ENCODE measurements around the gene NSD1. TPM values are rescaled to one million over a fixed set of nuclear protein-coding genes. Genes with fewer than 3 reads are reported as not detected.

Gene NSD1
- total RNA-seq, 2 experiments from 2014 or later: 96.2 to 101 TPM

DNA sequence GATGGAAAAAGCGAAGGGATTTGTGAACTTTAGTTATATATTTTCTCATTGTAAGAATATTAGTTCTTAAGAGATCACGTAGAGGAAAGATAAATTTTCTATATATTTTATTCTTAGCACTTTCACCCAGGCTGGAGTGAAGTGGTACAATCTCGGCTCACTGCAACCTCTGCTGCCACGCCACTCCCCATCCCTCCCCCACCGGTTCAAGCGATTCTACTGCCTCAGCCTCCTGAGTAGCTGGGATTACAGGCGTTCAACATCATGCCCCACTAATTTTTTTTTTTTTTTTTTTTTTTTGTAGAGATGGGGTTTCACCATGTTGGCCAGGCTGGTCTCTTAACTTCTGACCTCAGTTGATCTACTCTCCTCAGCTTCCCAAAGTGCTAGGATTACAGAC is 127.4 kb downstream of the NSD1 start:
- POLR2A ChIA-PET: no interaction called here
- peaks cover 18% of the 10 kb centered on the region for H3K36me3 Mint-ChIP-seq
- peaks cover 9% of the 10 kb centered on the region for H3K4me1 Mint-ChIP-seq

DNA sequence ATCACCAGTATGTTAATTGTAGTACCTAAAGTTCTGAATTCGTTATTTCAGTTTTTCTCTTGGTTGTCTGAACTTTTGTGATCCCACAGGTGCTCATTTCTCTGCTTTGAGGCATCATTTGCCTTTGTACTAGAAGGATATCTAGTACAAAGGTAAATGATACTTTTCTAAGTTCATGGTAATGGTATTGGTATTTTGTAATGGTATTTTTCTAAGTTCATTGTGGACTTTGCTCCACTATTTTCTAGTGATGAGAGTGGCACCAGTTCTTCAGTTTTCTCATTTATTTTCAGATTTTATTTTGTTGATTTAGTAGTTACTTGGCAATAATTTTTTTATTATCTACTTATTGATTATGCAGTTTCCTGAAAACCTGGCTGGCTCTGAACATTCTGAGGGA is 127.9 kb downstream of the NSD1 start:
- H3K4me1 Mint-ChIP-seq: peaks cover 7% of the 10 kb centered on the region
- H3K27ac Mint-ChIP-seq: no peak overlapping the region
- POLR2A ChIA-PET: no interaction called here
- no peak overlapping the region for H3K4me3 Mint-ChIP-seq
- H3K27me3 Mint-ChIP-seq: no peaks in the 10 kb centered on the region
- no peak for ATAC-seq (ENCODE audit: low read depth)
- DNase-seq: no peak
- peaks cover 19% of the 10 kb centered on the region for H3K36me3 Mint-ChIP-seq
- no peaks in the 10 kb centered on the region for H3K9me3 Mint-ChIP-seq

More for the DNA sequence above, 127.4 kb downstream of the NSD1 start:
- DNase-seq (no peak), ATAC-seq (ENCODE audit: low read depth) (no peak)
- no peaks in the 10 kb centered on the region for H3K9me3 Mint-ChIP-seq
- H3K4me3 Mint-ChIP-seq: no peak overlapping the region
- H3K27ac Mint-ChIP-seq: no peak overlapping the region
- H3K27me3 Mint-ChIP-seq: no peaks in the 10 kb centered on the region

DNA sequence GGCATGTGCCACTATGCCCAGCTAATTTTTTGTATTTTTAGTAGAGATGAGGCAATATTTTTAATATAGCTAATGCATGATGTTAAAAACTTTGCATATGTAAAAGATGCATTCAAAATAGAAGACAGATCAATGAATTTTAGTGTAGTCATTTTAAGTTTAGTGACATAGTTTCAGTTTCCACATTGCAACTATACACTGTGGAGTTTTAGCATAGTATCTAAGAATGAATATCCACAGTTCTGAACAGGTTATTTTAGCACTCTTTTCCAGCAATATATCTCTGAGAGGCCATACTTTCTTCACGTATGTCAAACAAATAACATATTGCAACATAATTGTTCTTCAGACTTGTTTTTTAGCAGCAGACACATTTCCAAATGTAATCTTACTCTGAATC is 130.6 kb downstream of the NSD1 start:
- ATAC-seq (ENCODE audit: low read depth) (no peak), DNase-seq (no peak)
- peaks cover 3% of the 10 kb centered on the region for H3K4me1 Mint-ChIP-seq
- POLR2A ChIA-PET: no interaction called here
- H3K27ac Mint-ChIP-seq: no peak overlapping the region
- no peaks in the 10 kb centered on the region for H3K27me3 Mint-ChIP-seq
- no peak overlapping the region for H3K4me3 Mint-ChIP-seq
- H3K9me3 Mint-ChIP-seq: no peaks in the 10 kb centered on the region
- peaks cover 17% of the 10 kb centered on the region for H3K36me3 Mint-ChIP-seq

DNA sequence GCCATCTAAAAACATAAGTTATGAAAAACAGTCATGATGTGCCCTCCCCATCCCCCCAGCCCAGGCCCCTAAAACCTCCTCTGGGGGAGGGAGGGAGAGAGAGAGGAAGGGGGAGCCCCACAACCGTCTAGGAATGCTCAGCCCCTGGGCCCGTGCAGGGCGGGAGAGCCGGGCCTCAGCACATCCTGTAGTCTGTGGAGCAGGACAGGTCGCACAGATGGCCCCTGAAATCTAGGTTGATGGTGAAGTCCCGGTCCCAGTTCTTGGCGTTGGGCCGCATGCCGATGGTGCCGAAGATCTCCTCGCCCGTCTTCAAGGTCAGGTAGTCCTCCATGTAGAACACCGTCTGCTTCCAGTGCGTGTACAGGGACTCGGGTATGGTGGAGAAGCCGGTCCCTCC is 131.8 kb downstream of the NSD1 start:
- no peaks in the 10 kb centered on the region for H3K27me3 Mint-ChIP-seq

DNA sequence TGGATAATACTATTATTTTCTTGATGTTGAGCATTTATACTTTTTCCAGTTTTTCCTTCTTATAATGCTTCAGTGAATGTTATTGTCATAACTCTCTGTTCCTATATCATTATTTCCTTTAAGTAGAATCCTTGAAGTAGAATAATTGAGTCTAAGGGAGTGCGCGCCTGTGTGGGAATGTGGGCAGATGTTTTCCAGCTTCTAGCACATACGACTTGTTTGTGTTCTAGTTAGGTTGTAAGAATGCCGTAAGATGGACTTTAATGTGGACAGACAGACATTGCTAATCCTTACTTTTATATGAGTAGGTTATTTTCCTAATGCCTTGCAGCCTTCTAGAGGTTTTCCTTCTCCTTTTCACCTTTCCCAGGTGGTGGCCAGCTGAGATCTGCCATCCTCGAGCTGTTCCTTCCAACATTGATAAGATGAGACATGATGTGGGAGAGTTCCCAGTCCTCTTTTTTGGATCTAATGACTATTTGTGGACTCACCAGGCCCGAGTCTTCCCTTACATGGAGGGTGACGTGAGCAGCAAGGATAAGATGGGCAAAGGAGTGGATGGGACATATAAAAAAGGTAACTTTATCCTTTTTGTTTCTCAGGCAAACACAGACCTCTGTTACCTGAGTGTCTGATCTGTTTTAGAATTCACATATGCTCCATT is 135.8 kb downstream of the NSD1 start:
- Mint-ChIP-seq H3K27me3 (no peaks in the 10 kb centered on the region), H3K4me3 (no peak overlapping the region), H3K27ac (no peak overlapping the region), H3K36me3 (peaks cover 17% of the 10 kb centered on the region), H3K9me3 (no peaks in the 10 kb centered on the region), H3K4me1 (no peaks in the 10 kb centered on the region)
- DNase-seq: no peak
- POLR2A ChIA-PET: no interaction called here
- ATAC-seq (ENCODE audit: low read depth): no peak

More for the DNA sequence above, 131.8 kb downstream of the NSD1 start:
- POLR2A ChIA-PET: no interaction called here
- Mint-ChIP-seq H3K36me3 (peaks cover 23% of the 10 kb centered on the region), H3K4me1 (no peaks in the 10 kb centered on the region), H3K9me3 (no peaks in the 10 kb centered on the region), H3K27ac (no peak overlapping the region), H3K4me3 (no peak overlapping the region)
- no peak for ATAC-seq (ENCODE audit: low read depth)
- DNase-seq: no peak

DNA sequence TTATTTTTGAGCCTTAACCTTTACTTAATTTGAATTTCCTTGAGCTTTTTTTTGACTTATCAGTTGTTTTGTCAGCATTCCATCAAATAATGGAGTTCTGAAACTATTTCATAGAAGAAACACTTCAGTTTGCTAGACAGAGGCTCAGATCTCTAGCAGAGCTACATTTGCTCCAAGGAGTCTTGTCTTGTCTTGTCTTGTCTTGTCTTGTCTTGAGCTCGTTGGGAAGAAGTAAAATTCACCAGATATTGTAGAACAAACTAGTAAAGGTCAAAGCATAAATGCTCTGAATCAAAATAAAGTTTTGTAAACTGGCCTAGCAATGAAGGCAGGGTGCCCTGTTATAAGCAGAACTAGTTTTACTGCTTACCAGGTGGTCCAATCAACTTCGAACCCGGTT is 136.4 kb downstream of the NSD1 start:
- POLR2A ChIA-PET: no interaction called here
- H3K4me3 Mint-ChIP-seq: no peak overlapping the region
- no peaks in the 10 kb centered on the region for H3K27me3 Mint-ChIP-seq
- H3K36me3 Mint-ChIP-seq: peaks cover 17% of the 10 kb centered on the region
- ATAC-seq (ENCODE audit: low read depth) (no peak), DNase-seq (no peak)
- H3K4me1 Mint-ChIP-seq: no peaks in the 10 kb centered on the region
- H3K9me3 Mint-ChIP-seq: no peaks in the 10 kb centered on the region
- no peak overlapping the region for H3K27ac Mint-ChIP-seq

DNA sequence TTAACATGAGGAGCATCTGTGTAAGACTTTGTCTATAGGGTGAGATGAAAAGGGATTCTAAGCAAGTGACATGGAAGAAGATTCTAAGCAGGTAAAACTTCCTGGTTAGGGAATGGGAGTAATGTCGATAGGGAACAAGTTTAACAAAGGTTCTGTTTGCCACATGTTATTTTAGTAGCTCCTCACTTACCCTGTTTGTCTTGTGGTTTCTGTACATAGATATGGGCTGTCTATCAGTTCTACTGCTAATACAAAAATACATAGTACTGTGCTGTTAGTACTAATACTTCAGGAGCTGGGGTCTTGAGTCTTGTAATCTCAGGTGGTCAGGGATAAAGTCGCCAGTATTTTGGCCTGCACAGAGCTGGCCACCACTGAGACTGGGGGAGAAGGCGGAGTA is 137.1 kb downstream of the NSD1 start:
- Mint-ChIP-seq H3K9me3 (no peaks in the 10 kb centered on the region), H3K27ac (no peak overlapping the region), H3K4me1 (no peaks in the 10 kb centered on the region), H3K4me3 (no peak overlapping the region), H3K27me3 (no peaks in the 10 kb centered on the region), H3K36me3 (peaks cover 20% of the 10 kb centered on the region)
- no peak for ATAC-seq (ENCODE audit: low read depth)
- POLR2A ChIA-PET: no interaction called here
- no peak for DNase-seq

GRCh38 chr5:177271113-177271512 is 137.5 kb downstream of the NSD1 start:
- POLR2A ChIA-PET: no interaction called here
- no peaks in the 10 kb centered on the region for H3K27me3 Mint-ChIP-seq
- no peak overlapping the region for H3K4me3 Mint-ChIP-seq
- H3K4me1 Mint-ChIP-seq: no peaks in the 10 kb centered on the region
- DNase-seq: no peak
- H3K9me3 Mint-ChIP-seq: no peaks in the 10 kb centered on the region
- H3K36me3 Mint-ChIP-seq: peaks cover 19% of the 10 kb centered on the region
- no peak overlapping the region for H3K27ac Mint-ChIP-seq
- no peak for ATAC-seq (ENCODE audit: low read depth)

DNA sequence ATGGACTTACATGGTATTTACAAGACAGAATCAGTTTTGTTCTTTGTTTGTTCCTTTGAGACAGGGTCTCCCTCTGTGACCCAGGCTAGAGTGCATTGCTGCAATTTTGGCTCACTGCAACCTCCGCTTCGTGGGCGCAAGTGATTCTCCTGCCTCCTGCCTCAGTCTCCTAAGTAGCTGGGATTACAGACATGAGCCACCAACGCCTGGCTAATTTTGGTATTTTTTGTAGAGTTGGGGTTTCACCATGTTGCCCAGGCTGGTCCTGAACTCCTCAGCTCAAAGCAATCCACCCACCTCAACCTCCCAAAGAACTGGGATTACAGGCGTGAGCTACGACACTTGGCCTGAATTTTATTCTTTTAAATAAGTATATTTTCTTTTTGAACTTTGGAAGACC is 142.3 kb downstream of the NSD1 start:
- POLR2A ChIA-PET: interaction anchor here (0.7 to 0.9 kb wide), 2 partner anchors 12 to 52 kb away, joined by 5 to 8 read pairs; no protein-coding TSS in a partner anchor
- no peak for ATAC-seq (ENCODE audit: low read depth)
- peaks cover 7% of the 10 kb centered on the region for H3K4me1 Mint-ChIP-seq
- H3K36me3 Mint-ChIP-seq: peaks cover 16% of the 10 kb centered on the region
- H3K9me3 Mint-ChIP-seq: no peaks in the 10 kb centered on the region
- H3K4me3 Mint-ChIP-seq: no peak overlapping the region
- no peaks in the 10 kb centered on the region for H3K27me3 Mint-ChIP-seq
- DNase-seq: no peak
- H3K27ac Mint-ChIP-seq: no peak overlapping the region

- peaks cover 7% of the 10 kb centered on the region for H3K4me1 Mint-ChIP-seq
- no peaks in the 10 kb centered on the region for H3K27me3 Mint-ChIP-seq
- DNase-seq: no peak
- H3K9me3 Mint-ChIP-seq: no peaks in the 10 kb centered on the region
- no peak for ATAC-seq (ENCODE audit: low read depth)
- H3K27ac Mint-ChIP-seq: peak overlapping the region; percentile 64
- peaks cover 19% of the 10 kb centered on the region for H3K36me3 Mint-ChIP-seq
- H3K4me3 Mint-ChIP-seq: no peak overlapping the region
- POLR2A ChIA-PET: interaction anchor here (0.7 kb wide), 1 partner anchor 143 kb away, joined by 3 read pairs; the partner anchor contains the start of gene NSD1
Measured at GRCh38 chr5:177276886-177277285, 143.3 kb downstream of the NSD1 start.

DNA sequence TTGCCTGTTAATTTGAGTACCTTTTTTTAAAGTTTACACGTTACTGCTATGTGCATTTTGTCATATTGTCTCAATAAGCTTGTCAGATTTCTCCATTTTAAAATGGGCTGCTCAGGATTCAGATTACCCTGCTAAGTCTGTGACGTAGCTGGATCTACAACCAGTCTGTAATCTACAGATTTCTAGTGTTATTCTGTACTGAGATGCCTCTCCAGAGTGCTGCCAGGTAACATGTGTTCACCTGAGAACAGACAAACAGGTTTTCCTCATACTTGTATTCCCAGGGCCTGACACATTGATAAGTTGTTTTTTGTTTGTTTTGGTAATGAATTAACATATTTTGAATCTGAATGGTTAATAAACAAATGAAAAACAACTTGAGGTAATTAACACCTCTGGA is 154.6 kb downstream of the NSD1 start:
- no peaks in the 10 kb centered on the region for H3K9me3 Mint-ChIP-seq

GRCh38 chr5:177290816-177291596 is 157.4 kb downstream of the NSD1 start:
- Mint-ChIP-seq H3K4me3 (no peak overlapping the region), H3K27me3 (no peaks in the 10 kb centered on the region), H3K9me3 (no peaks in the 10 kb centered on the region), H3K27ac (no peak overlapping the region), H3K36me3 (peaks cover 37% of the 10 kb centered on the region), H3K4me1 (peaks cover 13% of the 10 kb centered on the region)
- POLR2A ChIA-PET: no interaction called here
- no peak for ATAC-seq (ENCODE audit: low read depth)
- no peak for DNase-seq

More for the DNA sequence above, 154.6 kb downstream of the NSD1 start:
- POLR2A ChIA-PET: interaction anchor here (1.0 kb wide), 1 partner anchor 9 kb away, joined by 3 read pairs; no protein-coding TSS in a partner anchor
- Mint-ChIP-seq H3K4me1 (peaks cover 6% of the 10 kb centered on the region), H3K27me3 (no peaks in the 10 kb centered on the region), H3K36me3 (peaks cover 38% of the 10 kb centered on the region), H3K27ac (no peak overlapping the region), H3K4me3 (no peak overlapping the region)
- DNase-seq: no peak
- no peak for ATAC-seq (ENCODE audit: low read depth)

DNA sequence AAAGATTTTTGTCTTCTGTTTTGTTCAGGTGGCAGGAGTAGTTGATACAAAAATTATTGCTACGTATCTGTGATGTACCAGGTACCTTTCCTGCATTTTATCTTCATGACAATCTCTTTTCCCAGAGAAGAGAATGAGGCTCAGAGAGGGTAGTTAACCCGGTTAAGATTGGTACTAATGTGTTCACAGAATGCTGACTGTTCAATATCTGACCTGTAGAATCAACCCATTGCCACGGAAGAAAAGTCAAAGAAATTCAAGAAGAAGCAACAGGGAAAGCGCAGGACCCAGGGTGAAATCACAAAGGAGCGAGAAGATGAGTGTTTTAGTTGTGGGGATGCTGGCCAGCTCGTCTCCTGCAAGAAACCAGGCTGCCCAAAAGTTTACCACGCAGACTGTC is 158.2 kb downstream of the NSD1 start:
- POLR2A ChIA-PET: no interaction called here
- DNase-seq: no peak

More for the DNA sequence above, 158.2 kb downstream of the NSD1 start:
- Mint-ChIP-seq H3K36me3 (peaks cover 40% of the 10 kb centered on the region), H3K4me1 (peaks cover 16% of the 10 kb centered on the region), H3K9me3 (no peaks in the 10 kb centered on the region), H3K27ac (no peak overlapping the region), H3K27me3 (no peaks in the 10 kb centered on the region), H3K4me3 (no peak overlapping the region)
- ATAC-seq (ENCODE audit: low read depth): no peak

All from activated naive CD8-positive, alpha-beta T cell treated with anti-CD3 and anti-CD28 coated beads, Interleukin-2, amount 10 ng/mL, durations not matched to agents 7 days and 5 days (primary cell).